Measurements from ENCODE around the gene TPPP3. TPM values are rescaled to one million over a fixed set of nuclear protein-coding genes. Genes with fewer than 3 reads are reported as not detected.

The TPPP3 gene
- total and polyA plus RNA-seq, 4 donors = 164 to 371 (median 185) TPM

- H3K27ac ChIP-seq (ENCODE audit: low read depth in 1 of 2, low read length in 1 of 2) = no peak overlapping the region
- 90 to 91% methylated on average over 7 of the region's 7 CpGs for WGBS, 2 donors
- no peak overlapping the region for H3K9ac ChIP-seq (ENCODE audit: insufficient read depth in 1 of 2, low read length in 2 of 2)
- DNase-seq (no peak), ATAC-seq (ENCODE audit: insufficient read depth, low FRiP score) (no peak)
- H3K27me3 ChIP-seq (ENCODE audit: control insufficient read depth in 3 of 3, insufficient read depth in 3 of 3, low read length in 2 of 3) = peaks cover 0 to 10% (median 9%) of the 10 kb centered on the region in 3 donors
- TF ChIP-seq CTCF (IDR thresholded peaks at IDR 0.05; ENCODE audit: control extremely low read depth, extremely low read depth) = no peak
- H3K4me3 ChIP-seq = no peak overlapping the region
- peaks cover 0 to 27% (median 5%) of the 10 kb centered on the region in 5 donors for H3K4me1 ChIP-seq (ENCODE audit: control insufficient read depth in 5 of 5, insufficient read depth in 5 of 5, low read length in 5 of 5)
- H3K9me3 ChIP-seq (ENCODE audit: control insufficient read depth in 4 of 4, insufficient read depth in 3 of 4, low read length in 3 of 4) = no peaks in the 10 kb centered on the region
- H3K36me3 ChIP-seq (ENCODE audit: control insufficient read depth in 4 of 4, insufficient read depth in 4 of 4, low read length in 4 of 4) = no peaks in the 10 kb centered on the region
Measured at GRCh38 chr16:67426022-67426421, 32.7 kb upstream of the TPPP3 start.

- no peak overlapping the region for H3K4me3 ChIP-seq
- peaks cover 0 to 27% (median 4%) of the 10 kb centered on the region in 5 donors for H3K4me1 ChIP-seq (ENCODE audit: control insufficient read depth in 5 of 5, insufficient read depth in 5 of 5, low read length in 5 of 5)
- DNase-seq (no peak), ATAC-seq (ENCODE audit: insufficient read depth, low FRiP score) (no peak)
- H3K36me3 ChIP-seq (ENCODE audit: control insufficient read depth in 4 of 4, insufficient read depth in 4 of 4, low read length in 4 of 4) = no peaks in the 10 kb centered on the region
- no peak overlapping the region for H3K27ac ChIP-seq (ENCODE audit: low read depth in 1 of 2, low read length in 1 of 2)
- TF ChIP-seq CTCF (IDR thresholded peaks at IDR 0.05; ENCODE audit: control extremely low read depth, extremely low read depth) = no peak
- WGBS, 2 donors = 85 to 91% methylated on average over 4 of the region's 4 CpGs
- H3K27me3 ChIP-seq (ENCODE audit: control insufficient read depth in 3 of 3, insufficient read depth in 3 of 3, low read length in 2 of 3) = peaks cover 0 to 10% (median 9%) of the 10 kb centered on the region in 3 donors
- no peaks in the 10 kb centered on the region for H3K9me3 ChIP-seq (ENCODE audit: control insufficient read depth in 4 of 4, insufficient read depth in 3 of 4, low read length in 3 of 4)
- H3K9ac ChIP-seq (ENCODE audit: insufficient read depth in 1 of 2, low read length in 2 of 2) = no peak overlapping the region
Measured at GRCh38 chr16:67425580-67425979, 32.3 kb upstream of the TPPP3 start.

- ATAC-seq (ENCODE audit: insufficient read depth, low FRiP score) (no peak), DNase-seq (peak in 2 of 3 donors; percentile 42 to 45)
- no peaks in the 10 kb centered on the region for H3K9me3 ChIP-seq (ENCODE audit: control insufficient read depth in 4 of 4, insufficient read depth in 3 of 4, low read length in 3 of 4)
- peaks cover 0 to 9% (median 7%) of the 10 kb centered on the region in 3 donors for H3K27me3 ChIP-seq (ENCODE audit: control insufficient read depth in 3 of 3, insufficient read depth in 3 of 3, low read length in 2 of 3)
- TF ChIP-seq CTCF (IDR thresholded peaks at IDR 0.05; ENCODE audit: control extremely low read depth, extremely low read depth) = no peak
- no peaks in the 10 kb centered on the region for H3K36me3 ChIP-seq (ENCODE audit: control insufficient read depth in 4 of 4, insufficient read depth in 4 of 4, low read length in 4 of 4)
- no peak overlapping the region for H3K4me3 ChIP-seq
- H3K27ac ChIP-seq (ENCODE audit: low read depth in 1 of 2, low read length in 1 of 2) = no peak overlapping the region
- no peak overlapping the region for H3K9ac ChIP-seq (ENCODE audit: insufficient read depth in 1 of 2, low read length in 2 of 2)
- WGBS, 2 donors = 54 to 61% methylated on average over 6 of the region's 6 CpGs
- peaks cover 0 to 25% (median 0%) of the 10 kb centered on the region in 5 donors for H3K4me1 ChIP-seq (ENCODE audit: control insufficient read depth in 5 of 5, insufficient read depth in 5 of 5, low read length in 5 of 5)
Measured at GRCh38 chr16:67425061-67425460, 31.8 kb upstream of the TPPP3 start.

- Histone ChIP-seq H3K36me3 (ENCODE audit: control insufficient read depth in 4 of 4, insufficient read depth in 4 of 4, low read length in 4 of 4) (no peaks in the 10 kb centered on the region), H3K9ac (ENCODE audit: insufficient read depth in 1 of 2, low read length in 2 of 2) (no peak overlapping the region), H3K27me3 (ENCODE audit: control insufficient read depth in 3 of 3, insufficient read depth in 3 of 3, low read length in 2 of 3) (peaks cover 0 to 2% (median under 1%) of the 10 kb centered on the region in 3 donors), H3K27ac (ENCODE audit: low read depth in 1 of 2, low read length in 1 of 2) (peak overlapping the region in 1 of 2 donors; percentile 8), H3K9me3 (ENCODE audit: control insufficient read depth in 4 of 4, insufficient read depth in 3 of 4, low read length in 3 of 4) (no peaks in the 10 kb centered on the region), H3K4me1 (ENCODE audit: control insufficient read depth in 5 of 5, insufficient read depth in 5 of 5, low read length in 5 of 5) (peaks cover 0 to 24% (median 0%) of the 10 kb centered on the region in 5 donors), H3K4me3 (no peak overlapping the region)
- peak in 1 of 3 donors; percentile 69 for DNase-seq
- 50 to 65% methylated on average over 5 of the region's 5 CpGs for WGBS, 2 donors
- TF ChIP-seq CTCF (IDR thresholded peaks at IDR 0.05; ENCODE audit: control extremely low read depth, extremely low read depth) = no peak
- ATAC-seq (ENCODE audit: insufficient read depth, low FRiP score) = no peak
Measured at GRCh38 chr16:67424261-67424615, 30.9 kb upstream of the TPPP3 start.

Measured in lung (tissue), 12 donors.